ENCODE results near the gene PRKAG1. TPM values are rescaled to one million over a fixed set of nuclear protein-coding genes. Genes with fewer than 3 reads are reported as not detected.

Gene PRKAG1
- total RNA-seq, 1 experiment from 2014 or later: 80.3 TPM

DNA sequence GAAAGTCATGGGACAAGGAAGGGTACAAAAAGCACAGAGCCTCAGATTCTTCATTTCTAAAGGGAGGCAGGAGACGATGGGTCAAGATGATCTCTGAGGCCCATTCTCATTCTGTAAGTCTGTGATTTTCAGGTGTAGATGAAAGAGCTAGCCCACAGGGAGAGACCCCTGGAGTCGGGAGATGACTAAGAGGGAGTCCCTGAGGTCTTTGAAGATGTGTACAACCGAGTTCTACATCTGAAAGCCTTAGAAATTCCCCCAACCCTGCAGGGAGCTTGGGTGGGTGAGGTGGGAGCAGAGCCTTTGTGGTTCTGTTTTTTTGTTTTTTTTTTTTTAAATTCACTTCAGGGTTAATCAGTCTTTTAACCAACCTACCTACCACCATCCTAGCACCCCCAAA lies 50.1 kb downstream of the PRKAG1 start:
- no peak for DNase-seq (ENCODE audit: unreplicated experiment)
- Mint-ChIP-seq H3K36me3 (ENCODE audit: insufficient read depth, unreplicated experiment) (no peaks in the 10 kb centered on the region), H3K9me3 (ENCODE audit: unreplicated experiment) (no peaks in the 10 kb centered on the region), H3K27me3 (ENCODE audit: insufficient read depth, unreplicated experiment) (no peaks in the 10 kb centered on the region), H3K4me3 (ENCODE audit: unreplicated experiment) (no peak overlapping the region), H3K4me1 (ENCODE audit: insufficient read depth, unreplicated experiment) (peaks cover 14% of the 10 kb centered on the region), H3K27ac (ENCODE audit: low read depth, unreplicated experiment) (no peak overlapping the region)
- TF ChIP-seq, protein P1, sequence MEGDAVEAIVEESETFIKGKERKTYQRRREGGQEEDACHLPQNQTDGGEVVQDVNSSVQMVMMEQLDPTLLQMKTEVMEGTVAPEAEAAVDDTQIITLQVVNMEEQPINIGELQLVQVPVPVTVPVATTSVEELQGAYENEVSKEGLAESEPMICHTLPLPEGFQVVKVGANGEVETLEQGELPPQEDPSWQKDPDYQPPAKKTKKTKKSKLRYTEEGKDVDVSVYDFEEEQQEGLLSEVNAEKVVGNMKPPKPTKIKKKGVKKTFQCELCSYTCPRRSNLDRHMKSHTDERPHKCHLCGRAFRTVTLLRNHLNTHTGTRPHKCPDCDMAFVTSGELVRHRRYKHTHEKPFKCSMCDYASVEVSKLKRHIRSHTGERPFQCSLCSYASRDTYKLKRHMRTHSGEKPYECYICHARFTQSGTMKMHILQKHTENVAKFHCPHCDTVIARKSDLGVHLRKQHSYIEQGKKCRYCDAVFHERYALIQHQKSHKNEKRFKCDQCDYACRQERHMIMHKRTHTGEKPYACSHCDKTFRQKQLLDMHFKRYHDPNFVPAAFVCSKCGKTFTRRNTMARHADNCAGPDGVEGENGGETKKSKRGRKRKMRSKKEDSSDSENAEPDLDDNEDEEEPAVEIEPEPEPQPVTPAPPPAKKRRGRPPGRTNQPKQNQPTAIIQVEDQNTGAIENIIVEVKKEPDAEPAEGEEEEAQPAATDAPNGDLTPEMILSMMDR (IDR thresholded peaks at IDR 0.05; ENCODE audit: unreplicated experiment): no peak
- ChIA-PET CTCF (interaction anchor here (0.6 to 3.0 kb wide), 7 partner anchors 10 to 330 kb away, joined by 3 to 20 read pairs (median 3); partner anchors contain the start of gene WNT1), POLR2A (interaction anchor here (0.6 to 3.9 kb wide), 3 partner anchors 10 to 117 kb away, joined by 3 to 19 read pairs (median 3); partner anchors contain the start of genes ARF3, DDX23 and WNT1)
- no TSS peak for BruUV-seq (replicated peaks)
- intact Hi-C loops (cut with micrococcal nuclease): no loop called here

DNA sequence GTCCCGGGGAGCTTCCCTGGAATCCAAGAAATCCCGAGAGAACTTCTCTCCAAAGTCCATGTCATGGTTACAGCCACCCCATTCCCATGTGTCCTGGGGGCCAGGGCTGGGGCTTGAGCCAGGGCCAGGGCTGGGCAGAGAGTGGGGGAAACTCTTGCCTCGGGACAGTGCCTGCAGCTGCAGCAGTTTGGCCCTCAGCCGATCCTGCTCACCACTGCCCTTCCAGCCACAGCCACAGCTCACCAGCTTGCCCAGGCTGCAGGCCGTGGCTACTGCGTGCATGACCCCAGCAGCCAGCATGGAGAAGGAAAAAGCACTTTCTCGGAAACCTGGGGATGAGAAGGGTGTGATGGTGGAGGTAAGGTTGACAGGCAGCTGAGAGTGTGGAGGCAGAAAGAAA lies 50.6 kb downstream of the PRKAG1 start:
- ChIA-PET POLR2A (interaction anchor here (3.9 kb wide), 1 partner anchor 11 kb away, joined by 19 read pairs; the partner anchor contains the start of gene ARF3), CTCF (interaction anchor here (0.6 to 3.0 kb wide), 5 partner anchors 10 to 130 kb away, joined by 3 to 20 read pairs (median 4); partner anchors contain the start of gene WNT1)
- H3K9me3 Mint-ChIP-seq (ENCODE audit: unreplicated experiment): no peaks in the 10 kb centered on the region
- no peak overlapping the region for H3K27ac Mint-ChIP-seq (ENCODE audit: low read depth, unreplicated experiment)
- TF ChIP-seq, protein P1 (IDR thresholded peaks at IDR 0.05; ENCODE audit: unreplicated experiment): no peak
- no peak for DNase-seq (ENCODE audit: unreplicated experiment)
- no peak overlapping the region for H3K4me3 Mint-ChIP-seq (ENCODE audit: unreplicated experiment)
- BruUV-seq (replicated peaks): no TSS peak
- no peaks in the 10 kb centered on the region for H3K36me3 Mint-ChIP-seq (ENCODE audit: insufficient read depth, unreplicated experiment)
- intact Hi-C loops (cut with micrococcal nuclease): no loop called here
- H3K4me1 Mint-ChIP-seq (ENCODE audit: insufficient read depth, unreplicated experiment): peaks cover 14% of the 10 kb centered on the region
- H3K27me3 Mint-ChIP-seq (ENCODE audit: insufficient read depth, unreplicated experiment): no peaks in the 10 kb centered on the region

DNA sequence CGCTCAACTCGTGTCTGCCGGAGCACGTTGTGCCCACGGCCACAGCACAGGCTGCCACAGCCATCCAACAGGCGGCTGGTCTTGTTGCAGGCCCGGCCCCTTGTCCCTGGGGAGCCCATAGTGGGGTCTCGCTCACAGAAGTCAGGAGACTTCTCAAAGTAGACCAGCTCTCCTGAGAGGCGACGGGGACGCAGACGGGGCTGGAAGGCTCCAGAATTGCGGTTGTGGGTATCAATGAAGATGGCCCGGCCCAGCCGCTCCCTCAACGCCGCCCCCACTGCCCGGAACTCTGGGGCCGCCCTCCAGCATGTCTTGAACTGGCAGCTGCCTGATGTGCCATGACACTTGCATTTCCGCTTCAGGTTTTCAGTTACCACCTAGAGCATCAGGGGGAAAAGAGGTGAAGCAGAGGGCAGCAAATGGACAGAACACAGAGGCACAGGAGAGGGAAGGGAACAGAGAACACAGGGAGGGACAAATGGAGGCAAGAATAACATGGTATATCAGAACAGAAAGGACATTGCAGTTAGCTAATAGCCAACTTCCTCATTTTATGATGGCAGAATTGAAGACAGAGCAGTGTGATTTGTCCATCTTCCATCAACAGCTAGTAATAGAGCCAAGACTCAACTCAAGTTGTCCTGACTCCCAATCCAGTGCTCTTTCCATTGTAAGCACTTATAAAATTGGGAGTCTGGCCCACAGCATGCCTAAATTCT lies 52.2 kb downstream of the PRKAG1 start:
- DNase-seq (ENCODE audit: unreplicated experiment): no peak
- TF ChIP-seq, protein P1 (IDR thresholded peaks at IDR 0.05; ENCODE audit: unreplicated experiment): no peak
- ChIA-PET CTCF (interaction anchor here (0.6 to 2.6 kb wide), 10 partner anchors 10 to 108 kb away, joined by 3 to 13 read pairs (median 3); partner anchors contain the start of gene WNT1), POLR2A (interaction anchor here (0.6 to 3.9 kb wide), 2 partner anchors 9 to 269 kb away, joined by 3 to 19 read pairs; partner anchors contain the start of gene ARF3)
- Mint-ChIP-seq H3K27me3 (ENCODE audit: insufficient read depth, unreplicated experiment) (no peaks in the 10 kb centered on the region), H3K36me3 (ENCODE audit: insufficient read depth, unreplicated experiment) (no peaks in the 10 kb centered on the region), H3K4me1 (ENCODE audit: insufficient read depth, unreplicated experiment) (peaks cover 15% of the 10 kb centered on the region), H3K4me3 (ENCODE audit: unreplicated experiment) (no peak overlapping the region), H3K9me3 (ENCODE audit: unreplicated experiment) (no peaks in the 10 kb centered on the region), H3K27ac (ENCODE audit: low read depth, unreplicated experiment) (no peak overlapping the region)
- intact Hi-C loops (cut with micrococcal nuclease): no loop called here
- no TSS peak for BruUV-seq (replicated peaks)

DNA sequence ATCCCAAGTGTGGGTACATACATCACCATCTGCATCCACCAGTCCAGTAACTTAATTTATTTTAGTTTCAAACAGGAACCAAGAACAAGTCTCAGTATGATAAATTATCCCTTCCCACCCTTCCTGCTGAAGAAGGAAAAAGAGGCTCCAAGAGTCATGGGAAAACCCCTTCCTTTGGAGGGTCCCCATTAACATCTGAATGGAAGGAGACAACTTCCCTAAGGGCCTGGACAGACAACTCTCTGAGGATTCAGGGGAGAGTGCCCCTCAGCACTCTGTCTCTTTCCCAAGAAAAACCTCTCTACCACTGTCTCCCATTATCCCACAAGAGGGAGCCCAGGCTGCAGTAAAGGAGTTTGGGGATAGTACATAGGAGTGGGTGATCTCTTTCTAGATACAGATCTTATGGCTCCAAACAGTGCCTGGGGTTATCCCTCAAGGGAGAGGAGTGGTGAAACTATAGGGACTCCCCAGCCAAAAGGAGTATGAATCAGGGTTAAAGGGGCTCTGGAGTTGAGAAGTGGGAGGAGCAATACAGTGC lies 53.2 kb downstream of the PRKAG1 start:
- CTCF ChIA-PET: interaction anchor here (0.7 to 2.6 kb wide), 6 partner anchors 12 to 1712 kb away, joined by 3 to 13 read pairs (median 4); partner anchors contain the start of gene WNT1
- DNase-seq (ENCODE audit: unreplicated experiment): no peak
- H3K9me3 Mint-ChIP-seq (ENCODE audit: unreplicated experiment): no peaks in the 10 kb centered on the region
- no TSS peak for BruUV-seq (replicated peaks)
- intact Hi-C loops (cut with micrococcal nuclease): loop anchor here (2.0 kb wide), 1 partner anchor 29 kb away; no protein-coding TSS in a partner anchor
- TF ChIP-seq, protein P1 (IDR thresholded peaks at IDR 0.05; ENCODE audit: unreplicated experiment): peak; percentile 12
- no peak overlapping the region for H3K27ac Mint-ChIP-seq (ENCODE audit: low read depth, unreplicated experiment)
- no peaks in the 10 kb centered on the region for H3K36me3 Mint-ChIP-seq (ENCODE audit: insufficient read depth, unreplicated experiment)
- POLR2A ChIA-PET: interaction anchor here (1.2 kb wide), 1 partner anchor 26 kb away, joined by 4 read pairs; no protein-coding TSS in a partner anchor
- no peaks in the 10 kb centered on the region for H3K27me3 Mint-ChIP-seq (ENCODE audit: insufficient read depth, unreplicated experiment)
- no peak overlapping the region for H3K4me3 Mint-ChIP-seq (ENCODE audit: unreplicated experiment)
- H3K4me1 Mint-ChIP-seq (ENCODE audit: insufficient read depth, unreplicated experiment): peaks cover 12% of the 10 kb centered on the region

Data from MCF 10A (cell line).